Neuronal stem cell (in vitro differentiated cells): ENCODE results near the gene RTP5.

Experiments used
- DNase-seq: peaks from one replicate; pipeline ENCODE4 v3.0.0-alpha.2; 2013; ENCODE audit warnings: low spot score
- H2AFZ ChIP-seq: one replicate; pipeline ENCODE4 v1.6.1; 2013; ENCODE audit warnings: mild to moderate bottlenecking, low read length, inconsistent platforms
- H2AK5ac ChIP-seq: 2 replicates; pipeline ENCODE4 v1.6.1; 2013; ENCODE audit warnings: low read depth, mild to moderate bottlenecking, inconsistent platforms, low read length, moderate library complexity, mixed read lengths
- H2BK120ac ChIP-seq: 2 replicates; pipeline ENCODE4 v1.6.1; 2013; ENCODE audit warnings: low read depth, mild to moderate bottlenecking, inconsistent platforms, low read length, moderate library complexity, mixed read lengths
- H2BK12ac ChIP-seq: one replicate; pipeline ENCODE4 v1.6.1; 2013; ENCODE audit warnings: low read length, inconsistent platforms
- H2BK15ac ChIP-seq: 2 replicates; pipeline ENCODE4 v1.6.1; 2013; ENCODE audit warnings: mild to moderate bottlenecking, low read length, inconsistent platforms, mixed read lengths
- H2BK5ac ChIP-seq: one replicate; pipeline ENCODE4 v1.6.1; 2013; ENCODE audit warnings: inconsistent platforms, mild to moderate bottlenecking, low read length, moderate library complexity
- H3K14ac ChIP-seq: one replicate; pipeline ENCODE4 v1.6.1; 2013; ENCODE audit warnings: low read length, inconsistent platforms
- H3K18ac ChIP-seq: 2 replicates; pipeline ENCODE4 v1.6.1; 2013; ENCODE audit warnings: low read length, inconsistent platforms
- H3K23ac ChIP-seq: 2 replicates; pipeline ENCODE4 v1.6.1; 2013; ENCODE audit warnings: low read depth, mild to moderate bottlenecking, mixed read lengths, low read length, inconsistent platforms; ENCODE audit not compliant: poor library complexity
- H3K27ac ChIP-seq: replicated peaks from 3 replicates; pipeline ENCODE4 v1.5.1; 2013; ENCODE audit warnings: low read length, inconsistent platforms
- H3K27me3 ChIP-seq, 3 experiments: 2 replicates each; pipeline ENCODE4 v1.6.1; 2013; ENCODE audit warnings: low read length in 3 of 3, mild to moderate bottlenecking in 2 of 3, inconsistent platforms in 1 of 3, low read depth in 1 of 3, mixed read lengths in 1 of 3, moderate library complexity in 1 of 3; ENCODE audit not compliant: control insufficient read depth in 3 of 3, insufficient read depth in 3 of 3
- H3K36me3 ChIP-seq, 2 donors: replicated peaks in 1 of 2; 2 replicates each; pipeline ENCODE4 v1.6.1; 2013; ENCODE audit warnings: low read length in 2 of 2; ENCODE audit not compliant: control insufficient read depth in 2 of 2, insufficient read depth in 2 of 2
- H3K4ac ChIP-seq: 2 replicates; pipeline ENCODE4 v1.6.1; 2013; ENCODE audit warnings: inconsistent platforms, mild to moderate bottlenecking, low read length, moderate library complexity
- H3K4me1 ChIP-seq, 2 donors: 1 replicate in 1 of 2; 2 replicates in 1 of 2; pipeline ENCODE4 v1.6.1; 2013; ENCODE audit warnings: low read length in 2 of 2, low read depth in 1 of 2; ENCODE audit not compliant: control insufficient read depth in 2 of 2, insufficient read depth in 1 of 2
- H3K4me2 ChIP-seq: one replicate; pipeline ENCODE4 v1.6.1; 2013; ENCODE audit warnings: mild to moderate bottlenecking, low read length, inconsistent platforms; ENCODE audit not compliant: insufficient read depth, poor library complexity, severe bottlenecking
- H3K4me3 ChIP-seq, 2 donors: 2 replicates each; pipeline ENCODE4 v1.5.1; 2013; ENCODE audit warnings: low read length in 2 of 2, mild to moderate bottlenecking in 2 of 2, inconsistent platforms in 1 of 2, moderate library complexity in 1 of 2
- H3K79me1 ChIP-seq: one replicate; pipeline ENCODE4 v1.6.1; 2013; ENCODE audit warnings: low read depth, mild to moderate bottlenecking, inconsistent platforms, low read length, moderate library complexity
- H3K9ac ChIP-seq: one replicate; pipeline ENCODE4 v1.6.1; 2013; ENCODE audit warnings: mild to moderate bottlenecking, low read depth, low read length, inconsistent platforms; ENCODE audit not compliant: poor library complexity
- H3K9me3 ChIP-seq, 2 donors: replicated peaks in 1 of 2; 2 replicates each; pipeline versions ENCODE3 to v1.6.1; 2013; ENCODE audit warnings: low read length in 2 of 2, mild to moderate bottlenecking in 2 of 2, inconsistent platforms in 1 of 2, low read depth in 1 of 2, mixed read lengths in 1 of 2, moderate library complexity in 1 of 2; ENCODE audit not compliant: control insufficient read depth in 2 of 2, insufficient read depth in 1 of 2
- H4K8ac ChIP-seq: one replicate; pipeline ENCODE4 v1.6.1; 2013; ENCODE audit warnings: low read depth, mild to moderate bottlenecking, inconsistent platforms, low read length, moderate library complexity
- H4K91ac ChIP-seq: one replicate; pipeline ENCODE4 v1.6.1; 2013; ENCODE audit warnings: low read length, low read depth, mild to moderate bottlenecking, inconsistent platforms; ENCODE audit not compliant: poor library complexity
- WGBS, 2 donors: extraction: QIAGEN DNeasy Blood & Tissue Kit; methylation state at CpG; one replicate each; pipeline ENCODE4 v1.1.7; 2013; ENCODE audit warnings: missing lambda C conversion rate in 2 of 2, mixed read lengths in 1 of 2; ENCODE audit not compliant: insufficient read length in 2 of 2, insufficient replicate concordance in 1 of 2; ENCODE audit errors: extremely low coverage in 2 of 2; 5-methylcytosine and 5-hydroxymethylcytosine counted together

The RTP5 gene

DNA sequence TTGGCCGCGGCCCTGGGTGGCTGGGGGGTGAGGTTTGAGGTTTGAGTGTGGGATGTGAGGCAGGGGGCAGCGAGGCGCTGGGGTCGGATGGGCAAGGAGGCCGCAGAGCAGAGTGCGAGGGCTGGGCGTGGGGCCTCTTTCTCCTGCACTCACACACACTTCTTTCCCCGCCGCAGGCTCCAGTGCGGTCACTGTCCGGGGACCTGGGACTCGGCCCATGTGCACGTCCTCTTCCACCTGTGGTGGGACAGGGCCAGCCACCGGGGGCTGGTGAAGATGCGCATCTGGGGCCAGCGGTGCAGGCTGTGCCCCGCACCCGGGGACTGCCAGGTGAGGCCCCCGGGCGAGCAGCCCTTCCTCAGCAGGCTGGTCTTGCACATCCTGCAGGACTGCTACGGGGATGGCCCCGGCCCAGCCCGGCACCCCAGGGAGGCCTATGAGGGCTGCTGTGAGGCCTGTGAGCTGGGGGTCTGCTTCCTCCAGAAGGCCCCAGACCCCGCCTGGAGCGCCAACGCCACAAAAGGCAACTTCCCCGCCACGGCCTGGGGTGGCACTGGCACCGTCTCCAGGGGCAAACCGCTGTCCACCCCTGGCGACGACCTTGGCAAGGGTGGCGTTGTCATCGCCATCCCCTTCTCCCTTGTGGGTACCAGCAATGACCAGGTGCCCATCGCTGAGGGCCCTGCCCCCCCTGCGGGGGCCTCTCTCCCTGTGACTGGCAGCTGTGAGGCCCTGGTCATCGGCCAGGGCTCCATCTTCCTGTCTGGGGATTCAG lies 2.2 kb downstream of the RTP5 start:
- Histone ChIP-seq H2BK12ac (peak overlapping the region; percentile 19), H3K4ac (no peak overlapping the region), H2BK5ac (peak overlapping the region; percentile 6), H3K4me3 (peak overlapping the region in 1 of 2 donors; percentile 47), H3K27ac (no peak overlapping the region), H2AFZ (no peak overlapping the region), H3K79me1 (no peaks in the 10 kb centered on the region), H3K9ac (peak overlapping the region; percentile 16), H2BK120ac (no peak overlapping the region), H3K9me3 (peaks cover 0 to 3% of the 10 kb centered on the region in 2 donors), H3K4me2 (no peak overlapping the region), H3K36me3 (no peaks in the 10 kb centered on the region), H3K4me1 (peaks cover 0 to under 1% of the 10 kb centered on the region in 2 donors), H3K27me3 (peaks cover 0 to 19% (median 0%) of the 10 kb centered on the region in 3 experiments), H4K8ac (no peak overlapping the region), H4K91ac (no peak overlapping the region), H3K23ac (peak overlapping the region; percentile 23), H3K18ac (peak overlapping the region; percentile 46), H2BK15ac (no peak overlapping the region), H3K14ac (peak overlapping the region; percentile 63), H2AK5ac (peak overlapping the region; percentile 61)
- DNase-seq: no peak
- no CpG with 5 or more reads among the region's 38 CpGs for WGBS, 2 donors

DNA sequence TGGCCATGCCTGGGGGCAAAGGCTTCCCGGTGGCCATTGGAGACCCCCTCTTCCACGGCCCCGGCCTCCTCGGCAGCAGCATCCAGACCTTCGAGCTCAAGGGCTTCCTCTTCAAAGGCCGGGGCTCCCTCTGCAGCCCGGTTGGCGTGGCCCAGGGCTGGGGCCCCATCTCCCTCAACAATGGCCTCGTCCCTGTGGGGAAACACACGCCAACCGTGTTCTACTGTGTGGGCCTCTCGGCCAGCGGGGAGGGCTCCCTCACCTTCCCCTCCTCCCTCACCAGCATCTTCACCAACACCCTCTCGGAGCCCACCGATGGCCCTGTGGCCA lies 2.7 kb downstream of the RTP5 start:
- H3K4me2 ChIP-seq: no peak overlapping the region
- H2BK12ac ChIP-seq: no peak overlapping the region
- H2AFZ ChIP-seq: no peak overlapping the region
- no peaks in the 10 kb centered on the region for H3K4me1 ChIP-seq
- H3K27ac ChIP-seq: no peak overlapping the region
- H3K27me3 ChIP-seq: peaks cover 0 to 14% (median 0%) of the 10 kb centered on the region in 3 experiments
- no peak overlapping the region for H4K8ac ChIP-seq
- H3K18ac ChIP-seq: no peak overlapping the region
- no peak overlapping the region for H2BK15ac ChIP-seq
- H2AK5ac ChIP-seq: peak overlapping the region; percentile 61
- H3K4me3 ChIP-seq: no peak overlapping the region
- H4K91ac ChIP-seq: no peak overlapping the region
- peaks cover 0 to 3% of the 10 kb centered on the region in 2 donors for H3K9me3 ChIP-seq
- no peak overlapping the region for H3K14ac ChIP-seq
- H3K4ac ChIP-seq: no peak overlapping the region
- peak overlapping the region; percentile 65 for H3K23ac ChIP-seq
- H2BK120ac ChIP-seq: no peak overlapping the region
- no peak overlapping the region for H3K9ac ChIP-seq
- H3K36me3 ChIP-seq: no peaks in the 10 kb centered on the region
- WGBS, 2 donors: no CpG with 5 or more reads among the region's 15 CpGs
- H3K79me1 ChIP-seq: no peaks in the 10 kb centered on the region
- peak overlapping the region; percentile 6 for H2BK5ac ChIP-seq
- no peak for DNase-seq

DNA sequence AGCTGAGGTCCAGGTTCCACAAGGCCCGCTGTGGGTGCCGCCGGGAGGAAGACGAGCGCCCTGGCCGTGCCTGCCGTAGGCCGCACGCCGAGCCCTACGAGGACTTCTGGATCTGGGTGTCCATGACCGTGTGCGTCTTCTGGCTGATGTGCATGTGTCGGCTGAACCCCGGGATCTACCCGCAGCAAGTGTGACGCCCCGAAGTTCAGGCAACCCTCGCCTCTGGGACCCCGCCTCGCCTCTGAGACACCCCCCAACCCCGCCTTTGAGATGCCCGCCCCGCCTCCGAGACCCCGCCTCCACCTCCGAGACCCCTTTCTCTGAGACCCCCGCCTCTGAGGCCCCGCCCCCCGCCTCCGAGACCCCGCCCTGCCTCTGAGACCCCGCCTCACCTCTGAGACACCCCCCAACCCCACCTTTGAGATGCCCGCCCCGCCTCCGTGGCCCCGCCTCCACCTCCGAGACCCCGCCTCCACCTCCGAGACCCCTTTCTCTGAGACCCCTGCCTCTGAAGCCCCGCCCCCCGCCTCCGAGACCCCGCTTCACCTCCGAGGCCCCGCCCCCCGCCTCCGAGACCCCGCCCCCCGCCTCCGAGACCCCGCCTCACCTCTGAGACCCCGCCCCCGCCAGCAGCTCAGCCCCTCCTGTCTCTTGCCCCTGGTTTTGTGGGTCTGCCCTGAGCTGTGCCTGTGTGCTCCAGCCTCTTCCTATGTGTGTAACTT lies 3.7 kb downstream of the RTP5 start:
- no peak overlapping the region for H3K9ac ChIP-seq
- H2AFZ ChIP-seq: no peak overlapping the region
- H3K18ac ChIP-seq: peak overlapping the region; percentile 38
- H3K27me3 ChIP-seq: peaks cover 0 to 5% (median 0%) of the 10 kb centered on the region in 3 experiments
- H3K27ac ChIP-seq: no peak overlapping the region
- DNase-seq: no peak
- no peaks in the 10 kb centered on the region for H3K4me1 ChIP-seq
- H3K14ac ChIP-seq: no peak overlapping the region
- H2BK120ac ChIP-seq: peak overlapping the region; percentile 72
- H3K36me3 ChIP-seq: no peaks in the 10 kb centered on the region
- WGBS, 2 donors: no CpG with 5 or more reads among the region's 54 CpGs
- H3K23ac ChIP-seq: no peak overlapping the region
- no peak overlapping the region for H3K4me3 ChIP-seq
- H3K79me1 ChIP-seq: no peaks in the 10 kb centered on the region
- H2AK5ac ChIP-seq: no peak overlapping the region
- H4K8ac ChIP-seq: no peak overlapping the region
- H2BK5ac ChIP-seq: no peak overlapping the region
- H2BK12ac ChIP-seq: no peak overlapping the region
- H3K4me2 ChIP-seq: no peak overlapping the region
- H4K91ac ChIP-seq: no peak overlapping the region
- H2BK15ac ChIP-seq: no peak overlapping the region
- no peak overlapping the region for H3K4ac ChIP-seq
- H3K9me3 ChIP-seq: peaks cover 0 to 3% of the 10 kb centered on the region in 2 donors

GRCh38 chr2:241873803-241874110 lies 4.2 kb downstream of the RTP5 start:
- Histone ChIP-seq H2AK5ac (no peak overlapping the region), H3K36me3 (no peaks in the 10 kb centered on the region), H3K9ac (no peak overlapping the region), H2BK15ac (no peak overlapping the region), H3K18ac (no peak overlapping the region), H3K14ac (no peak overlapping the region), H3K4me2 (no peak overlapping the region), H2BK12ac (no peak overlapping the region), H3K23ac (no peak overlapping the region), H4K91ac (no peak overlapping the region), H2BK120ac (no peak overlapping the region), H3K27ac (no peak overlapping the region), H3K4ac (no peak overlapping the region), H2AFZ (no peak overlapping the region), H3K27me3 (peaks cover 0 to under 1% (median 0%) of the 10 kb centered on the region in 3 experiments), H3K4me1 (no peaks in the 10 kb centered on the region), H3K4me3 (no peak overlapping the region), H3K79me1 (no peaks in the 10 kb centered on the region), H4K8ac (no peak overlapping the region), H2BK5ac (no peak overlapping the region), H3K9me3 (peaks cover 0 to 3% of the 10 kb centered on the region in 2 donors)
- DNase-seq: no peak
- WGBS, 2 donors: no CpG with 5 or more reads among the region's 7 CpGs
